Caki2 (cell line): ENCODE measurements around the gene SETD7. TPM values are rescaled to one million over a fixed set of nuclear protein-coding genes. Genes with fewer than 3 reads are reported as not detected.
A peak's percentile ranks its signal among the peaks of the same experiment; 100 is the strongest.
"Not testable (repeated sequence)": the region's sequence is repeated elsewhere in the genome, so short reads cannot be mapped to it uniquely, and the experiment has no call there.

Experiments
- DNase-seq: peaks from one replicate; pipeline ENCODE4 v3.0.0-alpha.2; 2015; ENCODE audit warnings: low read depth
- in situ Hi-C: cut with HindIII; loops from 2 replicates; pipeline ENCODE4 v1.10.0; 2016; ENCODE audit warnings: low sequenced_read_pairs, low pct_unique_long_range_greater_than_20kb, mixed read lengths
- total RNA-seq: library from RNA; depleted of rRNA; stranded (reverse); fragments of >200 nt; shearing (Covaris generic); gene quantifications from 2 replicates; pipeline ENCODE4 v1.2.3, GENCODE V29; 2014; ENCODE audit warnings: low replicate concordance; rRNA removed

The SETD7 gene
- total RNA-seq, 1 experiment from 2014 or later, result 28.7 TPM

- peak; percentile 8 for DNase-seq
Measured at GRCh38 chr4:139455126-139455538, 100.9 kb downstream of the SETD7 start.

GRCh38 chr4:139454111-139455045 lies 101.6 kb downstream of the SETD7 start, which contains the start of gene RAB33B:
RAB33B (plus strand) TSS chr4:139454121; CDS start chr4:139454196, 75 bp downstream.
- DNase-seq, result peak; percentile 35

More at GRCh38 chr4:139455126-139455538, 100.9 kb downstream of the SETD7 start:
- in situ Hi-C loops, result no loop called here

GRCh38 chr4:139453371-139454110 lies 102.5 kb downstream of the SETD7 start:
- peak; percentile 97 for DNase-seq
- in situ Hi-C loops, result no loop called here

More at GRCh38 chr4:139454111-139455045, 101.6 kb downstream of the SETD7 start, which contains the start of gene RAB33B:
- in situ Hi-C loops, result no loop called here

- peak; percentile 83 for DNase-seq
- in situ Hi-C loops, result no loop called here
Measured at GRCh38 chr4:139453041-139453370, 103.0 kb downstream of the SETD7 start.

- in situ Hi-C loops, result no loop called here
- no peak for DNase-seq
Measured at GRCh38 chr4:139451997-139452396, 104.0 kb downstream of the SETD7 start.

GRCh38 chr4:139450586-139450985 lies 105.4 kb downstream of the SETD7 start:
- in situ Hi-C loops, result no loop called here
- no peak for DNase-seq

GRCh38 chr4:139447078-139447477 lies 108.9 kb downstream of the SETD7 start:
- in situ Hi-C loops, DNase-seq: not testable (repeated sequence)

Other genes starting within 250 kb of the SETD7 start
- gene RAB33B, start 102.1 kb downstream of the SETD7 start, total RNA-seq, result 7.9 and 9.5 TPM in 2 replicates
- 48.5 and 54.0 TPM in 2 replicates for gene MGST2, start 109.6 kb upstream of the SETD7 start, total RNA-seq